ENCODE data around the gene ULBP3. TPM values are rescaled to one million over a fixed set of nuclear protein-coding genes. Genes with fewer than 3 reads are reported as not detected.

The ULBP3 gene
- total RNA-seq (6.2 and 10.2 TPM in 2 replicates), polyA plus RNA-seq (18.8 and 28.8 TPM in 2 replicates), polyA minus RNA-seq (ENCODE audit: low replicate concordance) (6.7 and 18.5 TPM in 2 replicates)
- 6.9 and 12.4 TPM in 2 replicates for polyA plus RNA-seq (2012)

- H3K4me1 ChIP-seq (ENCODE audit: control insufficient read depth, extremely low read depth, insufficient read depth, low read length): peaks cover 4% of the 10 kb centered on the region
- H3K9ac ChIP-seq (ENCODE audit: insufficient read depth, low read length): peak within 1 kb of the TSS; percentile 75
- peak within 1 kb of the TSS; percentile 68 for H3K4me2 ChIP-seq (ENCODE audit: extremely low read depth, insufficient read depth, low read length)
- peak within 1 kb of the TSS; percentile 78 for H2AFZ ChIP-seq (ENCODE audit: low read length)
- H3K9me3 ChIP-seq (ENCODE audit: control insufficient read depth, insufficient read depth, low read depth, low read length): no peaks in the 10 kb centered on the region
- no peaks in the 10 kb centered on the region for H4K20me1 ChIP-seq (ENCODE audit: control insufficient read depth, extremely low read depth, insufficient read depth, low read length)
- H3K36me3 ChIP-seq (ENCODE audit: control insufficient read depth, insufficient read depth, low read length): no peaks in the 10 kb centered on the region
- H3K27me3 ChIP-seq (ENCODE audit: control insufficient read depth, insufficient read depth, low read length): no peaks in the 10 kb centered on the region
- TF ChIP-seq, protein P1, sequence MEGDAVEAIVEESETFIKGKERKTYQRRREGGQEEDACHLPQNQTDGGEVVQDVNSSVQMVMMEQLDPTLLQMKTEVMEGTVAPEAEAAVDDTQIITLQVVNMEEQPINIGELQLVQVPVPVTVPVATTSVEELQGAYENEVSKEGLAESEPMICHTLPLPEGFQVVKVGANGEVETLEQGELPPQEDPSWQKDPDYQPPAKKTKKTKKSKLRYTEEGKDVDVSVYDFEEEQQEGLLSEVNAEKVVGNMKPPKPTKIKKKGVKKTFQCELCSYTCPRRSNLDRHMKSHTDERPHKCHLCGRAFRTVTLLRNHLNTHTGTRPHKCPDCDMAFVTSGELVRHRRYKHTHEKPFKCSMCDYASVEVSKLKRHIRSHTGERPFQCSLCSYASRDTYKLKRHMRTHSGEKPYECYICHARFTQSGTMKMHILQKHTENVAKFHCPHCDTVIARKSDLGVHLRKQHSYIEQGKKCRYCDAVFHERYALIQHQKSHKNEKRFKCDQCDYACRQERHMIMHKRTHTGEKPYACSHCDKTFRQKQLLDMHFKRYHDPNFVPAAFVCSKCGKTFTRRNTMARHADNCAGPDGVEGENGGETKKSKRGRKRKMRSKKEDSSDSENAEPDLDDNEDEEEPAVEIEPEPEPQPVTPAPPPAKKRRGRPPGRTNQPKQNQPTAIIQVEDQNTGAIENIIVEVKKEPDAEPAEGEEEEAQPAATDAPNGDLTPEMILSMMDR (conservative IDR thresholded peaks at IDR 0.05 in 1 of 2, IDR thresholded peaks at IDR 0.05 in 1 of 2; ENCODE audit: low read depth in 1 of 2, low read length in 2 of 2): peak; percentile 39 to 55
- TF ChIP-seq EZH2 (IDR thresholded peaks at IDR 0.05; ENCODE audit: low read length, missing control alignments): no peak
- peak within 1 kb of the TSS; percentile 66 for H3K27ac ChIP-seq (ENCODE audit: insufficient read depth, low read length)
- peak within 1 kb of the TSS; percentile 72 to 84 (median 77) for H3K4me3 ChIP-seq (replicated peaks in 1 of 4; ENCODE audit: control extremely low read depth in 1 of 4, insufficient read depth in 1 of 4, low read depth in 3 of 4, low read length in 4 of 4)
- DNase-seq (ENCODE audit: low read depth in 2 of 2): peak; percentile 91 to 96
- H3K79me2 ChIP-seq (ENCODE audit: control insufficient read depth, insufficient read depth, low read length): no peaks in the 10 kb centered on the region
These were observed at the start of gene ULBP3 for GRCh38 chr6:150068720-150069648. Gene ULBP3, minus strand, starts transcription at chr6:150069121. Its CDS starts 55 bp downstream, at chr6:150069066.

GRCh38 chr6:150118627-150119026 is 49.7 kb upstream of the ULBP3 start:
- Histone ChIP-seq H3K79me2 (ENCODE audit: control insufficient read depth, insufficient read depth, low read length) (no peaks in the 10 kb centered on the region), H3K27me3 (ENCODE audit: control insufficient read depth, insufficient read depth, low read length) (no peaks in the 10 kb centered on the region), H3K9me3 (ENCODE audit: control insufficient read depth, insufficient read depth, low read depth, low read length) (no peaks in the 10 kb centered on the region), H4K20me1 (ENCODE audit: control insufficient read depth, extremely low read depth, insufficient read depth, low read length) (no peaks in the 10 kb centered on the region), H3K4me3 (replicated peaks in 1 of 4; ENCODE audit: control extremely low read depth in 1 of 4, insufficient read depth in 1 of 4, low read depth in 3 of 4, low read length in 4 of 4) (no peak overlapping the region), H3K9ac (ENCODE audit: insufficient read depth, low read length) (no peak overlapping the region), H2AFZ (ENCODE audit: low read length) (no peak overlapping the region), H3K27ac (ENCODE audit: insufficient read depth, low read length) (no peak overlapping the region), H3K36me3 (ENCODE audit: control insufficient read depth, insufficient read depth, low read length) (no peaks in the 10 kb centered on the region), H3K4me1 (ENCODE audit: control insufficient read depth, extremely low read depth, insufficient read depth, low read length) (no peaks in the 10 kb centered on the region), H3K4me2 (ENCODE audit: extremely low read depth, insufficient read depth, low read length) (no peak overlapping the region)
- DNase-seq (ENCODE audit: low read depth in 2 of 2): no peak
- TF ChIP-seq, protein P1 (conservative IDR thresholded peaks at IDR 0.05 in 1 of 2, IDR thresholded peaks at IDR 0.05 in 1 of 2; ENCODE audit: low read depth in 1 of 2, low read length in 2 of 2): no peak
- no peak for TF ChIP-seq EZH2 (IDR thresholded peaks at IDR 0.05; ENCODE audit: low read length, missing control alignments)

DNA sequence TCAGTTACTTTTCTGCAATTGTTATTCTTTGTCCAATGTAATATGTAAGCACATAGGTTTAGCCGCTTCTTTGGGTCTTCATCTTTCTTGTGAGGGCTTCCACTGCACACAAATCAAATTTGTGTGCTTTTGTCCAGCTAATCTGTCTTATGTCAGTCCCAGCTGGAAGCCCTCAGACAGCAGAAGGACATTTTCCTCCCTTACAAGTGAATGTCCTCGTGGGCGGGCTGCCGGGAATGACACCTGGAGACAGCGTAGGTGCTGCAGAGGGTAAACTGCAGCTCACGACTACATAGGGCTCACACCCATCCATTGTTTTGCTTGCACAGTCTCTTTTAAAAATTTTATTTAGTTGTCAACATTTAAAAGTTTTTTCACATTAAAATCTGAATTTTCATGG is 49.3 kb upstream of the ULBP3 start:
- H3K9me3 ChIP-seq (ENCODE audit: control insufficient read depth, insufficient read depth, low read depth, low read length): no peaks in the 10 kb centered on the region
- TF ChIP-seq EZH2 (IDR thresholded peaks at IDR 0.05; ENCODE audit: low read length, missing control alignments): no peak
- TF ChIP-seq, protein P1 (conservative IDR thresholded peaks at IDR 0.05 in 1 of 2, IDR thresholded peaks at IDR 0.05 in 1 of 2; ENCODE audit: low read depth in 1 of 2, low read length in 2 of 2): no peak
- H3K4me3 ChIP-seq (replicated peaks in 1 of 4; ENCODE audit: control extremely low read depth in 1 of 4, insufficient read depth in 1 of 4, low read depth in 3 of 4, low read length in 4 of 4): no peak overlapping the region
- no peak overlapping the region for H3K27ac ChIP-seq (ENCODE audit: insufficient read depth, low read length)
- no peaks in the 10 kb centered on the region for H3K4me1 ChIP-seq (ENCODE audit: control insufficient read depth, extremely low read depth, insufficient read depth, low read length)
- no peaks in the 10 kb centered on the region for H4K20me1 ChIP-seq (ENCODE audit: control insufficient read depth, extremely low read depth, insufficient read depth, low read length)
- H2AFZ ChIP-seq (ENCODE audit: low read length): no peak overlapping the region
- no peak overlapping the region for H3K4me2 ChIP-seq (ENCODE audit: extremely low read depth, insufficient read depth, low read length)
- H3K79me2 ChIP-seq (ENCODE audit: control insufficient read depth, insufficient read depth, low read length): no peaks in the 10 kb centered on the region
- no peaks in the 10 kb centered on the region for H3K36me3 ChIP-seq (ENCODE audit: control insufficient read depth, insufficient read depth, low read length)
- no peaks in the 10 kb centered on the region for H3K27me3 ChIP-seq (ENCODE audit: control insufficient read depth, insufficient read depth, low read length)
- DNase-seq (ENCODE audit: low read depth in 2 of 2): no peak
- no peak overlapping the region for H3K9ac ChIP-seq (ENCODE audit: insufficient read depth, low read length)
